Epithelial cell of prostate (primary cell): ENCODE results near the gene PRR14.

Experiments
- DNase-seq: peaks from one replicate; pipeline ENCODE4 v3.0.0-alpha.2; 2011; ENCODE audit warnings: low read depth, low spot score
- H3K27ac ChIP-seq: fragments of 450-650 bp; 2 replicates; pipeline ENCODE4 v1.5.1; 2017; ENCODE audit warnings: mild to moderate bottlenecking

PRR14 gene

DNA sequence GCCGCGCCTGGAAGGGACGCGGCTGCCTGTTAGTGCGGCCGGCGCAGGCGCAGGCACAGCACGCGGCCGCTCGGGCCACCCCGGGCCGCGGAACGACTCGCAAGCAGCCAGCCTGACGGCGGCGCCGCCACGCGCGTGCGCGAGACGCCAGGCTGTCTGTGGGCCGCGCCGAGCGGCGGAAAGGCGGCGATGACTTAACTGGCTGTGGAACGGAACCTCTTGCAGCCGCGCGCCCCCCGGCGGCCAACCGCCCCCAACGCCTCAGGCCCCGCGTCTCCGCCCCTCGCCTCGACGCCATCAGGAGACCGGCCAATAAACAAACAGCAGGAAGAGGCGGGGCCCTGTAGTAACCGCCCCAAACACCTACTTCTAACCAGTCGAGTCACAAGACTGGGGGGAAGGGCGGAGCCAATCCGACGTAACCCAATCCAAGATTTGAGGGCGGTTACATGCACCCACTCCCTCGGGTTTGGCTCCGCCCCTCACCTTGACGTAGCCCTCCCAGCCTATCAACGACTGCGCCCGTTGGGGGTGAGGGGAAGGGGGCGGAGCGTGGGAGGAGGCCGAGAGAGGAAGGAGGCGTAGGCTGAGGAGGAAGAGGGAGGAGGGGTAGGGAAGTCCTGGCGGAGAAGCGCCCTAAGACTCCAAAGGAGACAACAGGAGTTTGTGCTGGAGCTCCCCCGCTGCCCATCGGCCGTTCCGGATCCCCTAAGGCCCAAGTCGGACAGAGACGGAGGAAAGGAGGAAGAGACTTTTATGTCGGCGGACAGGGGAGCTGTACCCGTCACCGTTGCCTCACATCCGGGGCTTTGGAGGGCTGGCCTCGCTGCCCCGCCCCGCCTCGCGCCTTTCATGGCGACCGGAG is 7.3 kb downstream of the PRR14 start, which contains the start of gene FBRS:
Gene FBRS (plus strand): TSS at position 566 of the 865 bp plus-strand sequence. CDS start 1,088 bp downstream, outside the sequence.
- H3K27ac ChIP-seq = peak within 1 kb of the TSS; percentile 99
- peak; percentile 99 for DNase-seq

DNA sequence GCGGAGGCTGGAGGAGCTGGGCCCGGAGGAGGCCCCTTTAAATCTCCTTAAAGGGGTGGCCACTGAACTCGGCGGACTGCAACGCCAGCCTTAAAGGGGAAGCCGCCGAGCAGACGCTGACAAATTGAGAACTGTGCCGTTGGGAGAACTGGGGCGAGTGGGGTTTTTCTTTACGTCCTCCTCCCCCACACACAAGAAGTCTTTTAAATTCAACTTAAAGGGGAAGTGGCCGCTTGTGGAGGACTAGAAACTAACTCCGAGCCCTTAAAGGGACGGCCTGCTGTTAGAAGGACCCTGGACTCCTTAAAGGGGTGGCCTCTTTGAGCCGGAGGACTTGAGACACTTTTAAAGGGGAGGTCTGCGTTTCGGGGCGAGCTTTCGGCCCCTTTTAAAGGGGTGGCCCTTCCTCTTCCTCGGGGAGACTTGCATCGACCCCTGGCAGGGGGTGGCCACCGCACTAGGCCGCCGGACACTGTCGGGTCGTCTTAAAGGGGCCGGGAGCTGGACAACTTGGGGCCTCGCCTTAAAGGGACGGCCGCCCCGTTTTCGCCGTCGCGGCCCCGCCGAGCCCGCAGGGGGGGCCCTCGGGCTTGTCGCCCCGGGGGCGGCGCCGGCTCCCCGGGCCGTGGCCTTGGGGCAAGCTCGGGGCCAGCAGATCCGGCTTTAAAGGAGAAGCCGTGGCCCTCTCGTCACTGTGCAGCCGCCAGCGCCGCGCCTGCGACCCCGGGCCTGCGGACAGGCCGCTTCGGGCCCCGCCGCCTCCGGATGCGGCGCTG is 8.2 kb downstream of the PRR14 start:
- peak overlapping the region; percentile 99 for H3K27ac ChIP-seq
- peak; percentile 79 for DNase-seq

DNA sequence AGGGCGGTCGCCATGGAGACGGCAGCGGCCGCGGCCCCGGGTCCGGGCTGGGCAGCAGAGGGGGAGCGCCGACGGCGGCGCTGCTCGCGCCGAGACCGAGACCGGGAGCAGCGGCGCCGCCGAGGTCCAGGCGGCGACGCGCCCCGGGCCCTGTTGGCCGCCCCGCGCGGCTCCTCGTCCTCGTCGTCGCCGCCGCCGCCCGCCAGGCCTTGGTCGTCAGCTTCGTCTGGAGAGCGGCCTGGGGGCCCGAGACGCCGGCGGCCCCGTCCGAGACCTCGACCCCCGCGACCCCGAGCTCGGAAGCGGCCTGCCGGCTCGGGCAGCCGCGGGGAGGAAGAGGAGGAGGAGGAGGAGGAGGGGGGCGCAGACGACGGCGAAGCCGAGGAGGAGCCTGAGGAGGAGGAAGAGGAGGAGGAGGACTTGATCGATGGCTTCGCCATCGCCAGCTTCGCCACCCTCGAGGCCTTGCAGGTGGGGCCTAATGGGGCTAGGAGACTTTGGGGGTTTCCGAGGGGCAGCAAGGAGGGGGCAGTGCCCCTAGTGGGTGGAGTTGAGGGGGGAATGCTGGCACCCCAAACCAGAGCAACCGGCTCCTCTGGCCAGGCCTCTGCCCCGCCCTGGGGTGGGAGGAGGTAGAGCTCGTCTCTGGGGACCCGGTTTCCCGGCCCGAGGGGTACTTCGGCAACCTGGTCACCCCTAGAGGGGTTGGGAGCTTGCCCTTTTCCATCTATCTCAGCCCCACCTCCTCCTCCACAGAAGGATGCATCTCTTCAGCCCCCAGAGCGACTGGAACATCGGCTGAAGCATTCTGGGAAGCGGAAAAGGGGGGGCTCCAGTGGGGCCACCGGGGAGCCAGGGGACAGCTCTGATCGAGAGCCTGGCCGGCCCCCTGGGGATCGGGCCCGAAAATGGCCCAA is 9.0 kb downstream of the PRR14 start:
- peak overlapping the region; percentile 99 for H3K27ac ChIP-seq
- no peak for DNase-seq

DNA sequence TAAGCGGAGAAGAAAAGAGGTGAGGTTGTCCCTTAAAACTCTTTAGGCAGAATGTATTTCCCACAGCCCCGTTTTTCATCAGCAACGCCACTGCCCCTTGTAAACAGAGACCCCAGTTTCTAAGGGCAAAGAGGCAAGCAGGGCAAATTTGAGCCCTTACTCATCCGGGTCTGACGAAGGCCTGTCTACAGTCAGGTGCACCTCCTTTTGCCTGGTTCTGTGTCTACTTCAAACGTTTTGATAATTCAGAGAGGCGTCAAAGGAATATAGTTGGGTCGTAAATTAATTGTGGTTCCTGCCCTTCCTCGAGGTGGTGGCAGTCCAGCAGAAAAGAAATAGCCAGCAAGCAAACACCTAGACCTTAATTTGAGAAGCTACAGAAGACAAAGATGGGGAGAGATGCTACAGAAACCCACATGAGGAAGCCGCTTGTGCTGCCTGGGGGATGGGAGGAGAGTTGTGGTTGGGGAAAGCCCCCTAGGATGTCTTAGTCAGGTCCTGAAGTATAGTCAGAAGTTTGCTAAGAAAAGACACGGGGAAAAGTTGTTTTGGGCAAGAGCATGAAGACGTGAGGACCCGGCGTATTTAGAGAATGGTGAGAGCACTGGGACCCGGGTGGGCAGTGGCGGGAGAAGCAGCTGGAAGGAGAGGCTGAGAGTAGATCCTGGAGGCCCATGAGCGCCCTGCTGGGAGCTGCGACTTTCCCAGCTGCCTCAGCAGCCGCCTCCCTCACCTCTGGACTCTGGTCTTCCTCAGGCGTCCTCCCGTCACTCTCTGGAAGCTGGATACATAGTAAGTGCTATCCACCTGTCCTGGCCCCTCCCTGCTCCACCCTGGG is 9.9 kb downstream of the PRR14 start:
- DNase-seq = no peak
- peak overlapping the region; percentile 99 for H3K27ac ChIP-seq

DNA sequence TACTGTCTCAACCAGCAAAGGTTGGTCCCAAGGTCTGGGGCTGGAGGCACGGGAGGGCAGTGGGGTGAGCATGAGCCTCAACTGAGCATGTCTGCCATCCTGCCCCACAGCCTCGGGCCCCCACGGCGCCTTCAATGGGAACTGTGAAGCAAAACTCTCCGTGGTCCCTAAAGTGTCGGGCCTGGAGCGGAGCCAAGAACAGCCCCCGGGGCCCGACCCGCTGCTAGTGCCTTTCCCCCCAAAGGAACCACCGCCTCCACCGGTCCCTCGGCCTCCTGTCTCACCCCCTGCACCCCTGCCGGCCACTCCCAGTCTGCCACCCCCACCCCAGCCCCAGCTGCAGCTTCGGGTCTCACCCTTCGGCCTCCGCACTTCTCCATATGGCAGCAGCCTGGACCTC is 11.7 kb downstream of the PRR14 start:
- DNase-seq = no peak
- no peak overlapping the region for H3K27ac ChIP-seq

DNA sequence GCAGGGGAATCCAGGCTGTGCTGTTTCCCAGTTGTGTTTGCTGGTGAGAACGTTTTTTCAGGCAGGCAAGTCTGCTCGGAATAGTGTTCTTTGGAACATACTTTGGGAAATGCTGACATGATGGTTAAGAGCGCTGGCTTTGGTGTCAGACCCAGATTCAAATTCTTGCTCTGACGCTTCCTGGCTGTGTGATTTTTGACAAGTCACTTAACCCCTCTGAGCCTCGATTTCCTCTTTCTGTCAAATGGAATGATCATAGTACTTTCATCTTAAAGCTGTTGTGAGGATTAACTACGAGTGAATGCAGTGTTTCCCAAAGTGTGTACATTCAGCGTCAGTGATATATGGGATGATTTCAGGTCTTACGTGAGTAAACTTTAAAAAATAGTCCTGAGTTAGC is 12.3 kb downstream of the PRR14 start:
- DNase-seq = no peak
- no peak overlapping the region for H3K27ac ChIP-seq

DNA sequence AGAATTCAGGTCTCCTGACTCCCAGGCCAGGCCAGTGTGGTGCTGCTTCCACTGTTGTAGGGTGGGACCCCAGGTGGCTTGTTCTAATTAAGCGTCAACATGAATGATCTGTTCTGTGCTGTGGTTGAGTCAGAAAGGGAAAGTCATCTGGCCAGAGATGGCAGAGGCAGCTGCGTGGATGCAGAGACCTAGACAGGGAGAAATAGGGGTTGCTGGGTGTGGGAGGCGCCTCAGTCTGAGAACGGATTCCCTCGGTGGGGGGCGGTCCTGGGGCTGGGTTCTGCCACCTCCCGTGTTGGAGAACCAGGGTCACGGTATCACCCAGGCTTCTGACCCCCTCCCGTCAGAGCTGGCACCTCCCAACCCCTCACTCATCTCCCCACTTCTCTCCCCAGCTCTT is 13.1 kb downstream of the PRR14 start:
- DNase-seq = no peak
- H3K27ac ChIP-seq = no peak overlapping the region

DNA sequence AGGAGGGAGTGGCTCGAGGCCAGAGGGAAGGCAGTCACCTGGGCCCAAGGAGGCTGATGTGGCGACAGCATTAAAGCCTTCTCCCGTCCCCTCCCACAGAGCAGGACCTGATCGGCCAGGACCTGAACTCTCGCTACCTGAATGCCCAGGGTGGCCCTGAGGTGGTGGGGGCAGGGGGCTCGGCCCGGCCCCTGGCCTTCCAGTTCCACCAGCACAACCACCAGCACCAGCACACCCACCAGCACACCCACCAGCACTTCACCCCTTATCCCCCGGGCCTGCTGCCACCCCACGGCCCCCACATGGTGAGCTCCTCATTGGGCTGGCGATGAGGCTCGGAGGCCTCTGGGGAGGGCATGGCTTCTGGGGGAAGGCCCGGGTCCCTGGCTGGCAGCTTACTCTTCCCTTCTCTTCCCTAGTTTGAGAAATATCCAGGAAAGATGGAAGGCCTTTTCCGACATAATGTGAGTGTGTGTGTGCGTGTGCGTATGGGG is 13.9 kb downstream of the PRR14 start:
- no peak for DNase-seq
- no peak overlapping the region for H3K27ac ChIP-seq

DNA sequence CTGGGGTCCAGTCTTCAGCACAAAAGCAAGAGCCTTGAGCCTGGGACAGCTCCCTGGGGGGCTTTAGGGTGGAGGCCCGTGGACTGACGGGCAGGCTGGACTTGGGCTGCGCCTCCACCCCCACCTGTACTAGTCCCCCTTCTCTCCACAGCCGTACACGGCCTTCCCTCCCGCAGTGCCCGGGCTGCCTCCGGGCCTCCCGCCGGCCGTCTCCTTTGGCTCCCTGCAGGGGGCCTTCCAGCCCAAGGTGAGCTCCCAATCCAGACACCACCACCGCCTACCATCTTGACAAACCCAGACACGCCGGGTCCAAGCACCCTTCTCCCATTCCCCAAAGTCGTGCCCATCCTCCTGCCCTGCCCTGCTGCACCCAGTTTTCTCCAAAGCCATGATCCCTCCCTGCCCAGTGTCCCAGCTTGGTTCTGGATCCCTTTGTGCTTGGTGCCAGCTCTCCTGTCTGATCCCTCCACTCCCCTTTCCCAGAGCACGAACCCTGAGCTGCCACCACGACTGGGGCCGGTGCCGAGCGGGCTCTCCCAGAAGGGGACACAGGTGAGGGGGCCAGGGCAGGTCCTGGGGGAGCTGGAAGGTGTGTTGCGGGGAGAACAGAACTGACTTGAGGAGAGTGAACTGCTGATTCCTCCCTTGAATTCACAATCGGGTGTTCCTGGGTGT is 14.5 kb downstream of the PRR14 start:
- H3K27ac ChIP-seq = no peak overlapping the region
- DNase-seq = no peak

DNA sequence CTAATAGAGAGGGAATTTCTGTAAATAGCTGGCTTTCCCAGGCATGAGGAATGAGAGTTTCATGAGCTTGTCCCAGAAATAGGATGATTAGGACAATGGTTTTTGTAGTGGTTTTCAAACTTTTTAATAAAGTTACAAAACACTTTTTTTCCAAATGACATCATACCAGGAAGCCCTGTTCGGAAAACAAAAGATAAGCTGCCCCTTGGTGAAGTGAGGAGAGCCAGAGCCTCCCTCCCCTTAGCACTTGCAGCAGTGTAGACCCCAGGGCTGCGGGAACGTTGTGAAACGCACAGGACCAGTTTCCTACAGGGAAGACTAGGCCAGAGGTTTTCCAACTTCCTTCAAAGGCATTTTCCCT is 15.1 kb downstream of the PRR14 start:
- no peak for DNase-seq

DNA sequence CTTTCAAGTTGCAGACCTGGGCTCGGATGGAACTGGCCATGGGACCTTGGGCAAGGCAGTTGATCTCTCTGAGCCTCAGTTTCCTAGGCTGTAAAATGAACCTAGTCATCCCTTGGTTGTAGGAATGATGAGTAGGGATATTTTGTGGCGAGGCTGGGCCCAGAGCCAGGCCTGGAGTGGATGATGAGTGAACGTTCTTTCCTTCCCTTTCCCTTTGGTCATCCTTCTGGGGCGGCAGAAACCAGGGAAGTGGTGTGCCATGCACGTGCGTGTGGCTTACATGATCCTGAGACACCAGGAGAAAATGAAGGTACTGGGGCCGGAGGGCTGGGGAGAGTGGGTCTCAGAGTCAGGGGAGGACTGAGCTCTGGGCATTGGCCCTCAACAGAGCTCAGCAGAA is 15.9 kb downstream of the PRR14 start:
- no peak overlapping the region for H3K27ac ChIP-seq
- no peak for DNase-seq

More for the DNA sequence above, 15.1 kb downstream of the PRR14 start:
- no peak overlapping the region for H3K27ac ChIP-seq

DNA sequence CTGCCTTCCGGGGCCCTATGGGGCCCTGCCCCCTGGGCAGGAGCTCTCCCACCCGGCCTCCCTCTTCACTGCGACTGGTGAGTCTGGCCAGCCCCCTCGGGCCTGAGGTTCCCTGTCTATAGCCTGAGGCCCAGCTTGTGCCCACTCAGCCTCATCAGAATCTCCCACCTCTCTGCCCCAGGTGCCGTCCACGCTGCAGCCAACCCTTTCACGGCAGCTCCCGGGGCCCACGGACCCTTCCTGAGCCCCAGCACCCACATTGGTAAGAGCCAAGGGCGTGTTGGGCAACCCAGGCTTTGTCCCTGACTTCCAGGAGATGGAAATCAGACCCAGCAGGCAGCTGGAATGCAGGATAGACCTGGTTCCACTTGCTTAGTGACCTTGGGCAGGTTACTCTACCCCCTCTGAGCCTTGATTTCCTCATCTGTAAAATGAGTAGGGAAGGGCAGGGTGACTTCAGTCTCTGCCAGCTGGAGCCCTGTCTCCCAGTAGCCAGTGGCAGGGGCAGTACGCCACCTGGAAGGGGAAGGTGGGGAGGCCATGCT is 16.7 kb downstream of the PRR14 start:
- no peak overlapping the region for H3K27ac ChIP-seq
- no peak for DNase-seq

DNA sequence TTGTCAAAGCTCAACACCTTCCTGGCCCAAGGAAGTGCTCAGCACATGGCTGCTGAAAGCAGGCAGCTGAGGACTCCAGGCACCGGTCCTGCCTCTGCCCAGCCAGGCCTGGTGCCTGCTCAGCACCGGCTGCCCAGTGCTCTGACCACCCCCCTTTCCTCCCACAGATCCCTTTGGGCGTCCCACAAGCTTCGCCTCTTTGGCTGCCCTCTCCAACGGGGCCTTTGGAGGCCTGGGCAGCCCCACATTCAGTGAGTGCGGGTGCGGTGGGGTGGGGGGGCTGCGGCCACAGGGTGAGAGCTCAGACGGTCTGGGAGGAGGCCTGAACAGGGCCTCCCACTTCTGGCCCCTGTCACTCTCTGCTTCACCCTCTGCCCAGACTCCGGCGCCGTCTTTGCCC is 17.6 kb downstream of the PRR14 start:
- DNase-seq = no peak
- no peak overlapping the region for H3K27ac ChIP-seq

DNA sequence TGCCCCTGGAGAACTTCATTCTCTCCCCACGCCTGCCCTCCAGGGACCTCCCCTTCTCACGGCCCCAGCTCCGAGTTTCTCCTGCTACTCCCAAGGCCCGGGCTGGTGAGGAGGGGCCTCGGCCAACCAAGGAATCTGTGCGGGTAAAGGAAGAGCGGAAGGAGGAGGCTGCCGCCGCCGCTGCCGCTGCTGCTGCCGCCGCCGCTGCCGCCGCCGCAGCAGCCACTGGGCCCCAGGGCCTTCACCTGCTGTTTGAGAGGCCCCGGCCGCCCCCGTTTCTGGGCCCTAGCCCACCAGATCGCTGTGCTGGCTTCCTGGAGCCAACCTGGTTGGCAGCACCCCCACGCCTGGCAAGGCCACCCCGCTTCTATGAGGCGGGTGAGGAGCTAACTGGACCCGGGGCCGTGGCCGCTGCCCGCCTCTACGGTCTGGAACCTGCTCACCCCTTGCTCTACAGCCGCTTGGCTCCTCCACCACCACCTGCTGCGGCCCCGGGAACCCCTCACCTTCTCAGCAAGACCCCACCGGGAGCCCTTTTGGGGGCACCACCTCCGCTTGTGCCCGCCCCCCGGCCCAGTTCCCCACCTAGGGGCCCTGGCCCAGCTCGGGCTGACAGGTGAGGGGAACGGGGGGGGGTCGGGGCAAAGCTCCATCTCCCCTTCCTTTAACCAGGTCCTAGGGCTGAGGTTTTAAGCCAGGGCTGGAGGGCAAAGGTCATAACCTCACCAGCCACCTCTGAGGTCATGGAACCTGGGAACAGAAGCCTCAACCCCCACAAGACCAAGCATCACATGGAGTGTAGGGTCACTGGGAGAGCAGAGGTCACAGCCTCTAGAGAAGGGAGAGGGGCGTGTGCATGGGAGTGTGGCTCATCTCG is 18.5 kb downstream of the PRR14 start:
- no peak for DNase-seq
- no peak overlapping the region for H3K27ac ChIP-seq

DNA sequence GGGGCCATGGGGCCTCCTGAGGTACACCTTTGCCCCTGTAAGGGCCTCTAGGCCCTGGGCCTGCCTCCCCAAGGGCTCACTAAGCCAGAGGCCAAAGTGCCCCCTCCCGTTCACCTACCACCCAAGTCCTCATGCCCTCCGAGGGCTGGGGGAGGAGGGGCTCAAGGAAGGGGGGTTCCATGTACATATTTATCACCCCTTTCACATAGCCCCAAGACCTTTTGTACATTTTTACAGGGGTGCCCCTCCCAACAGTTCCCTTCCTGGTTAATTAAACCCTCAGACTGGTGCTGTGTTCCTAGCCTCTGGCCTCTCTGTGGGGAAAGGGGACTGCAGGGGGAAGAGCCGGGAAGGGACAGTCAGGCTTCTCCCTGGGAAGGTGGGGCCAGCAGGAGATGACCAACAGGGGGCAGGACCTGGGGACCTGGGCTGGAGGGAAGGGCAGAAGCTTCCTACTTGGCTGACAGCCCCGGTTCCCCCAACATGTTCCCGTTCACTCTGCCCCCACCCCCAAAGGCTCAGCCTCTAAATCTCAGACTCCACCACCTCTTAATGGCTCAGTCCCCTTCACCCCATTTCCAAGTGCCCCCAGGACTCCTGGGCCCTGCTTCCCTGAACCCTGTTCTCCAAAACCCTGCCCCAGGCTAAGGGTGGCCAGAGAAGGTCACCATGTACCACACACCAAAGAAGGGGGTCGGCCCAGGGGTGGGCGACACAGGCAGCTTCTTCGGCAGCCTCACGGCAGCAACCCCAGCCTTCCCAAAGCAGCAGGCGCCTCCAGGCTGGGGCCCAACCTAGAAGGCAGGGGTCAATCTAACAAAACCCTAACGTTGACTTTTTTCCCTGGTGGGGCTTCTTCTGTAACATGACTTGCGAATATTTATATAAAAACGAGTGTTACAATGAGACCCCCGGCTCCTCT is 19.4 kb downstream of the PRR14 start:
- no peak overlapping the region for H3K27ac ChIP-seq
- no peak for DNase-seq

DNA sequence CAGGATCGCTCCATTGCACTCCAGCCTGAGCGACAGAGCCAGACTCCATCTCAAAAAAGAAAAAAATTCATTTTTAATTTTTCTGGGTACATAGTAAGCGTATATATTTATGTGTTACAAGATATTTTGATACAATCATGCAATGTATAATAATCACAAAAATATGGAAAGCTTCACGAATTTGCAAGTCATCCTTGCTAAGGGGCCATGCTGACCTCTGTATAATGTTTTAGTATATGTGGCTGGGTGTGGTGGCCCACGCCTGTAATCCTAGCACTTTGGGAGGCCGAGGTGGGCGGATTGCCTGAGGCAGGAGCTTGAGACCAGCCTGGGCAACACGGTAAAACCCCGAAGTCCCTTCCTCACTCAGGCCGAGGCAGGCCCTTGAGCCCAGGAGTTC is 24.4 kb downstream of the PRR14 start:
- no peak overlapping the region for H3K27ac ChIP-seq
- DNase-seq = no peak
